Fibroblast of mammary gland (primary cell): Measurements from ENCODE around the gene BAX.
"Not testable (repeated sequence)": the region's sequence is repeated elsewhere in the genome, so short reads cannot be mapped to it uniquely, and the experiment has no call there.

Experiments
- DNase-seq: peaks from one replicate; pipeline ENCODE4 v3.0.0-alpha.2; 2010; ENCODE audit warnings: low read depth
- H3K4me3 ChIP-seq: 2 replicates; pipeline ENCODE4 v1.5.1; 2011; ENCODE audit warnings: low read depth, mild to moderate bottlenecking, low read length, moderate library complexity; ENCODE audit not compliant: control insufficient read depth
- TF ChIP-seq, protein P1 (sequence below): conservative IDR thresholded peaks from 2 replicates; pipeline ENCODE4 v1.5.1; 2011; ENCODE audit warnings: low read depth, low read length, inconsistent platforms; ENCODE audit not compliant: control insufficient read depth, insufficient read depth

BAX gene

DNA sequence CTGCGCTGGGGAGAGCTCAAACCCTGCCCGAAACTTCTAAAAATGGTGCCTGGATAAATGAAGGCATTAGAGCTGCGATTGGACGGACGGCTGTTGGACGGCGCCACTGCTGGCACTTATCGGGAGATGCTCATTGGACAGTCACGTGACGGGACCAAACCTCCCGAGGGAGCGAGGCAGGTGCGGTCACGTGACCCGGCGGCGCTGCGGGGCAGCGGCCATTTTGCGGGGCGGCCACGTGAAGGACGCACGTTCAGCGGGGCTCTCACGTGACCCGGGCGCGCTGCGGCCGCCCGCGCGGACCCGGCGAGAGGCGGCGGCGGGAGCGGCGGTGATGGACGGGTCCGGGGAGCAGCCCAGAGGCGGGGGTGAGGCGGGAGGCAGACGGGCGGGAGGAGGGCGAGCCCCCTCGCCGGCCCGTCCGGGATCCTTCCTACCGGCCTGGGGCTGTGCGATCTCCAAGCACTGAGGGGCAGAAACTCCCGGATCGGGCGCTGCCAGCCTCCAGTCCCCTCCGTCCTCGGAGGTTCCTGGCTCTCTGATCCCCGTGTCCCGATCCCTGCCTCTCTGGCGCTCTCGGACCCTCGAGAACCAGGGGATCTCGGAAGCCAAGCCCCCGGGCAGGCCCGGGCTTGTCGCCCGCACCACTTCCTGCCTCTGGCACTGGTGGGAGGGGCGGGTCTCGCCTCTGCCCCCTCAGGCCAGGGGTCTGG, at the start of gene BAX:
TSS of gene BAX (plus strand) at position 281 of the 713 bp plus-strand sequence. CDS start at position 335, 54 bp downstream.
- peak; percentile 96 for DNase-seq
- H3K4me3 ChIP-seq: peak within 1 kb of the TSS; percentile 89
- TF ChIP-seq, protein P1, sequence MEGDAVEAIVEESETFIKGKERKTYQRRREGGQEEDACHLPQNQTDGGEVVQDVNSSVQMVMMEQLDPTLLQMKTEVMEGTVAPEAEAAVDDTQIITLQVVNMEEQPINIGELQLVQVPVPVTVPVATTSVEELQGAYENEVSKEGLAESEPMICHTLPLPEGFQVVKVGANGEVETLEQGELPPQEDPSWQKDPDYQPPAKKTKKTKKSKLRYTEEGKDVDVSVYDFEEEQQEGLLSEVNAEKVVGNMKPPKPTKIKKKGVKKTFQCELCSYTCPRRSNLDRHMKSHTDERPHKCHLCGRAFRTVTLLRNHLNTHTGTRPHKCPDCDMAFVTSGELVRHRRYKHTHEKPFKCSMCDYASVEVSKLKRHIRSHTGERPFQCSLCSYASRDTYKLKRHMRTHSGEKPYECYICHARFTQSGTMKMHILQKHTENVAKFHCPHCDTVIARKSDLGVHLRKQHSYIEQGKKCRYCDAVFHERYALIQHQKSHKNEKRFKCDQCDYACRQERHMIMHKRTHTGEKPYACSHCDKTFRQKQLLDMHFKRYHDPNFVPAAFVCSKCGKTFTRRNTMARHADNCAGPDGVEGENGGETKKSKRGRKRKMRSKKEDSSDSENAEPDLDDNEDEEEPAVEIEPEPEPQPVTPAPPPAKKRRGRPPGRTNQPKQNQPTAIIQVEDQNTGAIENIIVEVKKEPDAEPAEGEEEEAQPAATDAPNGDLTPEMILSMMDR: no peak

DNA sequence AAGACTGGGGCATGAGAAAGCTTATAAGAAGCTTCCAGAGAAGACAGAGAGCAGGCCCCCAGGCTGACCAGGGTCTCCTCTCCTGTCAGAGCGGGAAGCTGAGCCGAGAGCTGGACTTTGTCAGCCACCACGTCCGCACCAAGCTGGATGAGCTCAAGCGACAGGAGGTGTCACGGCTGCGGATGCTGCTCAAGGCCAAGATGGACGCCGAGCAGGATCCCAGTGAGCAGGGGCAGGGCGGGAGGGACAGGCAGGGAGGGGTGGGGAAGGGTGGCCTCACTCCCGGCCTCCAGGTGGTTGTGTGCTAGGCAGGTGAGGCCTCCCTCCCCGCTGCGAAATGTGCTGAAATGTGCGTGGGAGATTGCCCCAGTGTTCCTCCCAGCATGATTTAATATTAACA, 49.0 kb upstream of the BAX start:
- no peak for DNase-seq
- H3K4me3 ChIP-seq: no peak overlapping the region
- TF ChIP-seq, protein P1: no peak

- no peak overlapping the region for H3K4me3 ChIP-seq
- no peak for DNase-seq
- TF ChIP-seq, protein P1: no peak
Observed at GRCh38 chr19:48906324-48906723, 48.4 kb upstream of the BAX start.

GRCh38 chr19:48907671-48908070, 47.0 kb upstream of the BAX start:
- no peak for DNase-seq
- no peak overlapping the region for H3K4me3 ChIP-seq
- TF ChIP-seq, protein P1: no peak

DNA sequence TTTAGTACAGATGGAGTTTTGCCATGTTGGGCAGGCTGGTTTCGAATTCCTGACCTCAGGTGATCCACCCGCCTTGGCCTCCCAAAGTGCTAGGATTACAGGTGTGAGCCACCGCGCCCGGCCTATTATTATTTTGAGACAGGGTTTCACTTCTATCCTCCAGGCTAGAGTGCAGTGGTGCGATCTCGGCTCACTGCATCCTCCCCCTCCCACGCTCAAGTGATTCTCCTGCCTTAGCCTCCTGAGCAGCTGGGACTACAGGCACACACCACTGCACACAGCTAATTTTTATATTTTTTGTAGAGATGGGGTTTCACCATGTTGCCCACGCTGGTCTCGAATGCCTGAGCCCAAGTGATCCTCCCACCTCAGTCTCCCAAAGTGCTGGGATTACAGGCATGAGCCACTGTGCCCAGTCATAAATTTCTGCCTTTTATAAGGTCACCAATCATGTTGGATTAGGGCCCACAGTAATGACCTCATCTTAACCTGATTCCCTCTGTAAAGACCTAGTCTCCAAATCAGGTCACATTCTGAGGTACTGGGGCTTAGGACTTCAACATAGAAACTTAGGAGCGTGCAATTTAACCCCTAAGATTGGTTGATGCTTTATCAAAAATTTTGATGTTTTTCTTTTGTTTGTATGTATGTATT, 45.1 kb upstream of the BAX start:
- DNase-seq: not testable (repeated sequence)

GRCh38 chr19:48910803-48911202, 43.9 kb upstream of the BAX start:
- no peak overlapping the region for H3K4me3 ChIP-seq
- TF ChIP-seq, protein P1: no peak
- no peak for DNase-seq

More for the DNA sequence above, 45.1 kb upstream of the BAX start:
- not testable (repeated sequence) for H3K4me3 ChIP-seq

GRCh38 chr19:48913114-48913889, 41.4 kb upstream of the BAX start:
- H3K4me3 ChIP-seq: no peak overlapping the region
- TF ChIP-seq, protein P1: no peak
- no peak for DNase-seq
